GM12878 (cell line): Measurements from ENCODE around the gene NOL11. TPM values are rescaled to one million over a fixed set of nuclear protein-coding genes. Genes with fewer than 3 reads are reported as not detected.

Experiments used
- ATAC-seq: fragments of 200-7000 bp; cut with Tn5 transposase; 3 replicates; pipeline ENCODE4 v1.9.1; 2020; ENCODE audit warnings: mild to moderate bottlenecking, moderate library complexity
- BruUV-seq: library from RNA; stranded (reverse); fragments of 400-500 nt; replicated peaks from 2 replicates; lab custom pipeline; 2021; lab: Mats Ljungman, UMichigan
- CTCF ChIA-PET: fragments of 300-600 bp; sonication (Branson Sonifier 250); formaldehyde crosslinking; extraction: SDS; loops from one replicate; lab custom pipeline; 2021; ENCODE audit warnings: inconsistent platforms; lab: Yijun Ruan, JAX
- POLR2A ChIA-PET: fragments of 350-600 bp; formaldehyde crosslinking; extraction: SDS; loops from one replicate; lab custom pipeline; 2021; ENCODE audit warnings: inconsistent platforms; lab: Charles Lee
- RAD21 ChIA-PET: fragments of 300-600 bp; sonication (Branson Sonifier 250); formaldehyde crosslinking; loops from one replicate; lab custom pipeline; 2023; ENCODE audit warnings: antibody characterized with exemption; ENCODE audit not compliant: unreplicated experiment; lab: Charles Lee
- SMC1A ChIA-PET: fragments of 300-600 bp; sonication (Branson Sonifier 250); formaldehyde crosslinking; loops from one replicate; lab custom pipeline; 2023; ENCODE audit not compliant: unreplicated experiment, uncharacterized antibody; lab: Charles Lee
- DNase-seq: peaks from one replicate; pipeline ENCODE4 v3.0.0-alpha.2; 2011; ENCODE audit warnings: low read depth, low spot score
- FAIRE-seq: peaks from 3 replicates; lab custom pipeline; 2011; peaks lifted over from hg19 to GRCh38; lab: Jason Lieb, UNC
- H2AFZ ChIP-seq: 2 replicates; pipeline ENCODE4 v1.6.0; 2011; ENCODE audit warnings: low read depth, low read length, control low read depth; ENCODE audit not compliant: control insufficient read depth
- H3K27ac ChIP-seq: 2 replicates; pipeline ENCODE4 v1.5.1; 2011; ENCODE audit warnings: control low read depth; ENCODE audit not compliant: control insufficient read depth, insufficient read depth
- H3K27me3 ChIP-seq, 2 experiments: replicated peaks in 1 of 2; 2 replicates each; pipeline versions ENCODE4 v1.6.0 to v1.6.1; 2011; ENCODE audit warnings: low read length in 1 of 2; ENCODE audit not compliant: control insufficient read depth in 2 of 2, insufficient read depth in 2 of 2
- H3K36me3 ChIP-seq, 2 experiments: 2 replicates each; pipeline ENCODE4 v1.5.1; 2011; ENCODE audit warnings: low read length in 1 of 2; ENCODE audit not compliant: control insufficient read depth in 2 of 2, insufficient read depth in 2 of 2
- H3K4me1 ChIP-seq: 2 replicates; pipeline ENCODE4 v1.6.1; 2011; ENCODE audit warnings: mild to moderate bottlenecking, low read length, moderate library complexity, mixed read lengths; ENCODE audit not compliant: control insufficient read depth, insufficient read depth
- H3K4me2 ChIP-seq: 2 replicates; pipeline ENCODE4 v1.6.0; 2011; ENCODE audit warnings: control low read depth; ENCODE audit not compliant: control insufficient read depth, insufficient read depth
- H3K4me3 ChIP-seq: fragments of 200-600 bp; sonication (generic); 2 replicates; pipeline ENCODE4 v1.5.1; 2016
- H3K79me2 ChIP-seq: 2 replicates; pipeline ENCODE4 v1.6.0; 2011; ENCODE audit warnings: low read length; ENCODE audit not compliant: control insufficient read depth, insufficient read depth
- H3K9ac ChIP-seq: 2 replicates; pipeline ENCODE4 v1.8.0; 2011; ENCODE audit warnings: low read length, control low read depth, mixed read lengths; ENCODE audit not compliant: control insufficient read depth, insufficient read depth
- H3K9me3 ChIP-seq: replicated peaks from 3 replicates; pipeline ENCODE4 v1.5.1; 2011; ENCODE audit warnings: mild to moderate bottlenecking, low read length; ENCODE audit not compliant: control insufficient read depth, insufficient read depth
- H4K20me1 ChIP-seq: 2 replicates; pipeline ENCODE4 v1.6.0; 2011; ENCODE audit not compliant: control insufficient read depth, insufficient read depth
- CEBPB ChIP-seq, 2 experiments: fragments of 150-350 bp in 1 of 2; IDR thresholded peaks; 2 replicates each; pipeline ENCODE4 v1.6.1; 2012 to 2014; ENCODE audit warnings: low read depth in 2 of 2, low read length in 2 of 2, borderline replicate concordance in 1 of 2, inconsistent platforms in 1 of 2
- EP300 ChIP-seq, 2 experiments: fragments of 150-350 bp in 1 of 2; IDR thresholded peaks; 2 replicates each; pipeline ENCODE4 v1.6.1; 2011 to 2012; ENCODE audit warnings: low read depth in 2 of 2, low read length in 2 of 2, borderline replicate concordance in 1 of 2, improper control_type of control experiment in 1 of 2, inconsistent platforms in 1 of 2; ENCODE audit not compliant: control insufficient read depth in 1 of 2
- IKZF2 ChIP-seq, 2 experiments: fragments of 450-650 bp; IDR thresholded peaks; 2 replicates each; pipeline ENCODE4 v1.6.1; 2017; ENCODE audit warnings: mild to moderate bottlenecking in 2 of 2, moderate library complexity in 2 of 2
- KLF5 ChIP-seq: fragments of 450-650 bp; IDR thresholded peaks from 2 replicates; pipeline ENCODE4 v1.6.1; 2014; ENCODE audit warnings: mild to moderate bottlenecking; ENCODE audit not compliant: partially characterized antibody
- NFIC ChIP-seq: IDR thresholded peaks from 2 replicates; pipeline ENCODE4 v1.6.1; 2012; ENCODE audit warnings: low read depth, mild to moderate bottlenecking, inconsistent platforms, low read length, moderate library complexity
- NRF1 ChIP-seq: conservative IDR thresholded peaks from 2 replicates; pipeline ENCODE4 v1.6.1; 2011; ENCODE audit warnings: mild to moderate bottlenecking, low read depth, low read length, improper control_type of control experiment
- PML ChIP-seq: IDR thresholded peaks from 2 replicates; pipeline ENCODE4 v1.6.1; 2012; ENCODE audit warnings: low read length, inconsistent platforms
- RBBP5 ChIP-seq: fragments of 200-600 bp; sonication (generic); conservative IDR thresholded peaks from 2 replicates; pipeline ENCODE4 v1.6.1; 2016
- TBL1XR1 ChIP-seq: IDR thresholded peaks from 2 replicates; pipeline ENCODE4 v1.6.1; 2012; ENCODE audit warnings: low read depth, low read length, improper control_type of control experiment
- ZNF622 ChIP-seq: fragments of 450-650 bp; IDR thresholded peaks from 2 replicates; pipeline ENCODE4 v1.6.1; 2017; ENCODE audit warnings: mild to moderate bottlenecking, inconsistent platforms
- WGBS: methylation state at CpG from one replicate; pipeline ENCODE4 v1.1.6; 2016; ENCODE audit warnings: low lambda C conversion rate; ENCODE audit not compliant: insufficient replicate concordance, insufficient coverage; ENCODE audit errors: missing lambda C conversion rate; 5-methylcytosine and 5-hydroxymethylcytosine counted together
- in situ Hi-C: fragments of 300-500 bp; cut with MboI; formaldehyde crosslinking; loops from 9 replicates; pipeline ENCODE4 v1.14.3; 2018; ENCODE audit warnings: mixed read lengths
- intact Hi-C: fragments of 100-400 bp; cut with micrococcal nuclease; formaldehyde crosslinking; loops from one replicate; pipeline ENCODE4 v1.14.2; 2022; ENCODE audit not compliant: unreplicated experiment
- polyA plus RNA-seq, 11 experiments: library from polyadenylated mRNA; depleted of rRNA in 4 of 11; unstranded in 6 of 11; stranded (reverse) in 5 of 11; fragments of >200 nt; fragmentation: Nextera tagmentation in 4 of 11; fragmentation: Illumina TruSeq in 1 of 11; extraction: Ambion mirVana in 4 of 11; extraction: Trizol in 1 of 11; gene quantifications; 1 replicate in 1 of 11; 2 replicates in 10 of 11; pipeline versions ENCODE4 v1.2.1 to v1.2.3, GENCODE V29; 2011 to 2016; ENCODE audit warnings: inconsistent platforms in 2 of 11, missing spikeins in 2 of 11, low read depth in 1 of 11
- total RNA-seq, 4 experiments: library from RNA; depleted of rRNA in 3 of 4; stranded (reverse); fragments of >200 nt in 3 of 4; fragmentation: Illumina TruSeq in 1 of 4; extraction: Trizol in 1 of 4; gene quantifications; 2 replicates each; pipeline versions ENCODE4 v1.2.1 to v1.2.3, GENCODE V29; 2013 to 2021
- TF ChIP-seq, protein P1 (sequence below): fragments of 150-350 bp; IDR thresholded peaks from 2 replicates; pipeline ENCODE4 v1.6.1; 2016; ENCODE audit warnings: low read depth, low read length

Gene NOL11
- total and polyA plus RNA-seq, 10 of the 15 experiments (the other 5 are each of a cell fraction or from before 2014, with no cell fraction given), result 54.8 to 130 (median 94.6) TPM

DNA sequence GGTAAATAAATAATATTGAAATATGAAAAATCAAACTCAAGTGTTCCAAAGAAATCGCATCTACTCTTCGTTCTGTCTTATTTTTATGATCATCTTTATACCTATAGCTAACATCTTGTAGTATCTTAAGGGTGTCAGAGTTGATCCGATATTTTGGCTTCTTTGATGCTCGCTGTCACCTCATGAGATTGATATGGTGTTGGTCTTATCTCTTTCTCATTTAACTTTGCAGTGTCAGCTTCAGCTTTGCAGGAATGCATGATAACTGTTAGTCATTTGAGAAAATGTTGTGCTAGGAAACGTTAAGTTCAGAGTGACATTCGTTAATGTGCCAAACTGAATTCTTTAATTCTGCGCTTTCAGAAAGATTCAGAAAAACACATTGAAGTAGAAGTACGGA, 19.4 kb downstream of the NOL11 start:
- ATAC-seq (no peak), DNase-seq (no peak), FAIRE-seq (no peak)
- Histone ChIP-seq H3K4me1 (no peaks in the 10 kb centered on the region), H2AFZ (no peak overlapping the region), H3K79me2 (no peaks in the 10 kb centered on the region), H3K36me3 (peaks cover 4 to 28% of the 10 kb centered on the region in 2 experiments), H3K27ac (no peak overlapping the region), H3K9me3 (no peaks in the 10 kb centered on the region), H3K4me2 (no peak overlapping the region), H3K9ac (no peak overlapping the region), H3K27me3 (no peaks in the 10 kb centered on the region), H4K20me1 (no peaks in the 10 kb centered on the region), H3K4me3 (no peak overlapping the region)
- TF ChIP-seq KLF5 (no peak), TBL1XR1 (no peak), RBBP5 (no peak), CEBPB (IDR thresholded peaks at IDR 0.05; ENCODE audit: borderline replicate concordance in 1 of 2, low read depth in 2 of 2, low read length in 2 of 2) (no peak), NFIC (no peak), PML (no peak), ZNF622 (no peak), NRF1 (no peak), EP300 (IDR thresholded peaks at IDR 0.05; ENCODE audit: borderline replicate concordance in 1 of 2, control insufficient read depth in 1 of 2, low read depth in 2 of 2, low read length in 2 of 2) (no peak), IKZF2 (IDR thresholded peaks at IDR 0.05) (no peak)
- TF ChIP-seq, protein P1, sequence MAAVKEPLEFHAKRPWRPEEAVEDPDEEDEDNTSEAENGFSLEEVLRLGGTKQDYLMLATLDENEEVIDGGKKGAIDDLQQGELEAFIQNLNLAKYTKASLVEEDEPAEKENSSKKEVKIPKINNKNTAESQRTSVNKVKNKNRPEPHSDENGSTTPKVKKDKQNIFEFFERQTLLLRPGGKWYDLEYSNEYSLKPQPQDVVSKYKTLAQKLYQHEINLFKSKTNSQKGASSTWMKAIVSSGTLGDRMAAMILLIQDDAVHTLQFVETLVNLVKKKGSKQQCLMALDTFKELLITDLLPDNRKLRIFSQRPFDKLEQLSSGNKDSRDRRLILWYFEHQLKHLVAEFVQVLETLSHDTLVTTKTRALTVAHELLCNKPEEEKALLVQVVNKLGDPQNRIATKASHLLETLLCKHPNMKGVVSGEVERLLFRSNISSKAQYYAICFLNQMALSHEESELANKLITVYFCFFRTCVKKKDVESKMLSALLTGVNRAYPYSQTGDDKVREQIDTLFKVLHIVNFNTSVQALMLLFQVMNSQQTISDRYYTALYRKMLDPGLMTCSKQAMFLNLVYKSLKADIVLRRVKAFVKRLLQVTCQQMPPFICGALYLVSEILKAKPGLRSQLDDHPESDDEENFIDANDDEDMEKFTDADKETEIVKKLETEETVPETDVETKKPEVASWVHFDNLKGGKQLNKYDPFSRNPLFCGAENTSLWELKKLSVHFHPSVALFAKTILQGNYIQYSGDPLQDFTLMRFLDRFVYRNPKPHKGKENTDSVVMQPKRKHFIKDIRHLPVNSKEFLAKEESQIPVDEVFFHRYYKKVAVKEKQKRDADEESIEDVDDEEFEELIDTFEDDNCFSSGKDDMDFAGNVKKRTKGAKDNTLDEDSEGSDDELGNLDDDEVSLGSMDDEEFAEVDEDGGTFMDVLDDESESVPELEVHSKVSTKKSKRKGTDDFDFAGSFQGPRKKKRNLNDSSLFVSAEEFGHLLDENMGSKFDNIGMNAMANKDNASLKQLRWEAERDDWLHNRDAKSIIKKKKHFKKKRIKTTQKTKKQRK, result no peak
- CTCF ChIA-PET, result no interaction called here
- BruUV-seq, result no TSS peak
- intact Hi-C loops (no loop called here), in situ Hi-C loops (no loop called here)
- SMC1A ChIA-PET, result no interaction called here
- WGBS, result 94% methylated on average over 8 of the region's 8 CpGs
- POLR2A ChIA-PET, result interaction anchor here (2.3 kb wide), 1 partner anchor 19 kb away, joined by 7 read pairs; the partner anchor contains the start of gene NOL11
- RAD21 ChIA-PET, result no interaction called here
